Stomach (tissue), 4 donors: Measurements from ENCODE around the gene ZNF24.

Experiments used
- EP300 ChIP-seq: sonication (generic); formaldehyde crosslinking; IDR thresholded peaks from one replicate; pipeline ENCODE4 v1.6.1; 2017; ENCODE audit warnings: antibody characterized with exemption
- POLR2A ChIP-seq, 4 donors: fragments of 450-650 bp; IDR thresholded peaks; one replicate each; pipeline ENCODE4 v1.6.1; 2016; ENCODE audit warnings: antibody characterized with exemption in 4 of 4, control low read depth in 2 of 4, mild to moderate bottlenecking in 1 of 4, moderate library complexity in 1 of 4
- POLR2AphosphoS5 ChIP-seq, 3 donors: sonication (generic); formaldehyde crosslinking; IDR thresholded peaks; one replicate each; pipeline ENCODE4 v1.6.1; 2016; ENCODE audit warnings: antibody characterized with exemption in 3 of 3
- TF ChIP-seq, protein P1 (sequence below), 7 experiments: fragments of 450-650 bp in 4 of 7; fragments of 200-600 bp in 3 of 7; sonication (generic) in 3 of 7; IDR thresholded peaks; one replicate each; pipeline ENCODE4 v1.5.1; 2016 to 2019; ENCODE audit warnings: antibody characterized with exemption in 7 of 7, control low read depth in 2 of 7, mild to moderate bottlenecking in 1 of 7

DNA sequence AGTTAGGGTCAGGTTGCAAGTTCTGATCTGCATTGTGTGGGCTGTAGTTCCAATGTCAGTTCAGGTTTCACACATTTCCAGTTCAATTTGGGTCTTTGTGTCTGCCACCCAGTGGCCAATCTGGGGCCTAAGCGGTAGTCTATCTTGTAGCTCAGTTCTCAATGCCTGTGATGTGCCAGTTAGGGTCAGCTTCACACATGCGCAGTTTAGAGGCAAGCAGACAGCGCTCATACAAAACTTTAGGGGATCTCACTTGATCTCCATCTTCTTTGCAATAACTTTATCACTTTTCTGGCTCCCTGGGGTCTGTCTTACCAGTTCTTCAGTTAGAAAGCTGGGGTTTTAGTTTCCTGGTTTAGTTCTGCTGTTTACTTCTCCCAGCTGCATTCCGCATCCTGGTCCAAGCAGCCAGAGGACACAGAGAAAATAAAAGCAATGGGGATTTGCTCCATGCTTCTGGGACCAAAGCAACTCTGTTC lies 11.0 kb upstream of the ZNF24 start:
- TF ChIP-seq, protein P1, sequence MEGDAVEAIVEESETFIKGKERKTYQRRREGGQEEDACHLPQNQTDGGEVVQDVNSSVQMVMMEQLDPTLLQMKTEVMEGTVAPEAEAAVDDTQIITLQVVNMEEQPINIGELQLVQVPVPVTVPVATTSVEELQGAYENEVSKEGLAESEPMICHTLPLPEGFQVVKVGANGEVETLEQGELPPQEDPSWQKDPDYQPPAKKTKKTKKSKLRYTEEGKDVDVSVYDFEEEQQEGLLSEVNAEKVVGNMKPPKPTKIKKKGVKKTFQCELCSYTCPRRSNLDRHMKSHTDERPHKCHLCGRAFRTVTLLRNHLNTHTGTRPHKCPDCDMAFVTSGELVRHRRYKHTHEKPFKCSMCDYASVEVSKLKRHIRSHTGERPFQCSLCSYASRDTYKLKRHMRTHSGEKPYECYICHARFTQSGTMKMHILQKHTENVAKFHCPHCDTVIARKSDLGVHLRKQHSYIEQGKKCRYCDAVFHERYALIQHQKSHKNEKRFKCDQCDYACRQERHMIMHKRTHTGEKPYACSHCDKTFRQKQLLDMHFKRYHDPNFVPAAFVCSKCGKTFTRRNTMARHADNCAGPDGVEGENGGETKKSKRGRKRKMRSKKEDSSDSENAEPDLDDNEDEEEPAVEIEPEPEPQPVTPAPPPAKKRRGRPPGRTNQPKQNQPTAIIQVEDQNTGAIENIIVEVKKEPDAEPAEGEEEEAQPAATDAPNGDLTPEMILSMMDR (IDR thresholded peaks at IDR 0.05) = peak in 5 of 7 experiments; percentile 57 to 80 (median 65)
- no peak for TF ChIP-seq POLR2A (IDR thresholded peaks at IDR 0.05)
- TF ChIP-seq POLR2AphosphoS5 (IDR thresholded peaks at IDR 0.05) = peak in 1 of 3 donors; percentile 68
- TF ChIP-seq EP300 = no peak
